ENCODE results near the gene GCFC2.
"Not testable (repeated sequence)": the region's sequence is repeated elsewhere in the genome, so short reads cannot be mapped to it uniquely, and the experiment has no call there.

The GCFC2 gene

GRCh38 chr2:75729861-75730260, 19.1 kb upstream of the GCFC2 start:
- in situ Hi-C loops (cut with MboI; ENCODE audit: low pct_unique_long_range_greater_than_20kb, low sequenced_read_pairs, unreplicated experiment) = no loop called here
- DNase-seq (ENCODE audit: low spot score) = no peak
- no peak for TF ChIP-seq CTCF (IDR thresholded peaks at IDR 0.05; ENCODE audit: extremely low read depth, insufficient read depth, missing control alignments)

GRCh38 chr2:75728614-75729419, 18.1 kb upstream of the GCFC2 start:
- in situ Hi-C loops (cut with MboI; ENCODE audit: low pct_unique_long_range_greater_than_20kb, low sequenced_read_pairs, unreplicated experiment) = no loop called here
- no peak for TF ChIP-seq CTCF (IDR thresholded peaks at IDR 0.05; ENCODE audit: extremely low read depth, insufficient read depth, missing control alignments)
- no peak for DNase-seq (ENCODE audit: low spot score)

- no peak for DNase-seq (ENCODE audit: low spot score)
- in situ Hi-C loops (cut with MboI; ENCODE audit: low pct_unique_long_range_greater_than_20kb, low sequenced_read_pairs, unreplicated experiment) = no loop called here
- TF ChIP-seq CTCF (IDR thresholded peaks at IDR 0.05; ENCODE audit: extremely low read depth, insufficient read depth, missing control alignments) = no peak
These were observed 12.0 kb upstream of the GCFC2 start for GRCh38 chr2:75722687-75723086.

GRCh38 chr2:75720525-75720924, 9.8 kb upstream of the GCFC2 start:
- in situ Hi-C loops (cut with MboI; ENCODE audit: low pct_unique_long_range_greater_than_20kb, low sequenced_read_pairs, unreplicated experiment) = no loop called here
- TF ChIP-seq CTCF (IDR thresholded peaks at IDR 0.05; ENCODE audit: extremely low read depth, insufficient read depth, missing control alignments) = no peak
- no peak for DNase-seq (ENCODE audit: low spot score)

GRCh38 chr2:75719616-75720015, 8.9 kb upstream of the GCFC2 start:
- in situ Hi-C loops (cut with MboI; ENCODE audit: low pct_unique_long_range_greater_than_20kb, low sequenced_read_pairs, unreplicated experiment) = no loop called here
- no peak for DNase-seq (ENCODE audit: low spot score)
- TF ChIP-seq CTCF (IDR thresholded peaks at IDR 0.05; ENCODE audit: extremely low read depth, insufficient read depth, missing control alignments) = no peak

GRCh38 chr2:75716406-75716805, 5.7 kb upstream of the GCFC2 start:
- in situ Hi-C loops (cut with MboI; ENCODE audit: low pct_unique_long_range_greater_than_20kb, low sequenced_read_pairs, unreplicated experiment) = no loop called here
- TF ChIP-seq CTCF (IDR thresholded peaks at IDR 0.05; ENCODE audit: extremely low read depth, insufficient read depth, missing control alignments) = no peak
- no peak for DNase-seq (ENCODE audit: low spot score)

- DNase-seq (ENCODE audit: low spot score); in situ Hi-C loops (cut with MboI; ENCODE audit: low pct_unique_long_range_greater_than_20kb, low sequenced_read_pairs, unreplicated experiment): not testable (repeated sequence)
These were observed 875 bp upstream of the GCFC2 start for GRCh38 chr2:75711590-75711989.

Data from GM13977 (cell line).